Activated CD8-positive, alpha-beta memory T cell treated with anti-CD3 and anti-CD28 coated beads, Interleukin-2, amount 50 U/mL, for 24 hours (primary cell): Measurements from ENCODE around the gene OAS2.

Source experiments
- DNase-seq: peaks from one replicate; pipeline ENCODE4 v3.0.0-alpha.2; 2020; ENCODE audit errors: extremely low read depth

OAS2 gene

GRCh38 chr12:112978163-112979040 is at the start of gene OAS2:
Gene OAS2 (plus strand): TSS chr12:112978519. CDS start chr12:112978609, 90 bp downstream.
- DNase-seq, result peak; percentile 51

- DNase-seq, result no peak
Measured at GRCh38 chr12:112928978-112929377, 49.3 kb upstream of the OAS2 start.

- DNase-seq, result no peak
Measured at GRCh38 chr12:112929715-112930114, 48.6 kb upstream of the OAS2 start.

- no peak for DNase-seq
Measured at GRCh38 chr12:112930350-112930749, 48.0 kb upstream of the OAS2 start.

GRCh38 chr12:112932485-112933128 is 45.7 kb upstream of the OAS2 start:
- no peak for DNase-seq

GRCh38 chr12:112933129-112933505 is 45.2 kb upstream of the OAS2 start:
- no peak for DNase-seq

- DNase-seq, result no peak
Measured at GRCh38 chr12:112936264-112936663, 42.1 kb upstream of the OAS2 start.

- no peak for DNase-seq
Measured at GRCh38 chr12:112936927-112937326, 41.4 kb upstream of the OAS2 start.

- peak; percentile 6 for DNase-seq
Measured at GRCh38 chr12:112937741-112938719, 40.3 kb upstream of the OAS2 start, which contains the start of gene OAS3. Gene OAS3 (plus strand): TSS chr12:112938474. CDS start chr12:112938531, 57 bp downstream.

GRCh38 chr12:112938751-112939150 is 39.6 kb upstream of the OAS2 start:
- no peak for DNase-seq

- DNase-seq, result no peak
Measured at GRCh38 chr12:112939761-112940381, 38.4 kb upstream of the OAS2 start.

- DNase-seq, result no peak
Measured at GRCh38 chr12:112941528-112942335, 36.6 kb upstream of the OAS2 start.

GRCh38 chr12:112942572-112942971 is 35.7 kb upstream of the OAS2 start:
- no peak for DNase-seq

- DNase-seq, result no peak
Measured at GRCh38 chr12:112944024-112944690, 34.2 kb upstream of the OAS2 start.

GRCh38 chr12:112945515-112945914 is 32.8 kb upstream of the OAS2 start:
- DNase-seq, result no peak

GRCh38 chr12:112946236-112947000 is 31.9 kb upstream of the OAS2 start:
- DNase-seq, result no peak

GRCh38 chr12:112947314-112947713 is 31.0 kb upstream of the OAS2 start:
- no peak for DNase-seq

- DNase-seq, result no peak
Measured at GRCh38 chr12:112947761-112948160, 30.6 kb upstream of the OAS2 start.

- DNase-seq, result no peak
Measured at GRCh38 chr12:112948806-112949205, 29.5 kb upstream of the OAS2 start.
